Breast epithelium (tissue), 4 donors: ENCODE results near the gene CAMK2A. TPM values are rescaled to one million over a fixed set of nuclear protein-coding genes. Genes with fewer than 3 reads are reported as not detected.
A peak's percentile ranks its signal among the peaks of the same experiment; 100 is the strongest.

Experiments used
- DNase-seq, 2 donors: peaks; one replicate each; pipeline ENCODE4 v3.0.0-alpha.2; 2019; ENCODE audit warnings: low spot score in 2 of 2
- H3K27ac ChIP-seq, 2 donors: fragments of 200-600 bp; sonication (generic) in 1 of 2; one replicate each; pipeline ENCODE4 v1.5.1; 2016 to 2019; ENCODE audit warnings: mild to moderate bottlenecking in 1 of 2
- H3K27me3 ChIP-seq, 2 donors: fragments of 200-600 bp; sonication (generic) in 1 of 2; one replicate each; pipeline versions ENCODE4 v1.5.1 to v1.6.0; 2017 to 2019; ENCODE audit warnings: control low read depth in 1 of 2, mild to moderate bottlenecking in 1 of 2
- H3K36me3 ChIP-seq: fragments of 200-600 bp; one replicate; pipeline ENCODE4 v1.5.1; 2019
- H3K4me1 ChIP-seq, 2 donors: fragments of 200-600 bp; sonication (generic); one replicate each; pipeline ENCODE4 v1.5.1; 2016 to 2019; ENCODE audit warnings: control low read depth in 1 of 2
- H3K4me3 ChIP-seq, 3 donors: fragments of 200-600 bp; sonication (generic); 1 replicate in 2 of 3; 2 replicates in 1 of 3; pipeline ENCODE4 v1.5.1; 2016 to 2019; ENCODE audit warnings: mild to moderate bottlenecking in 3 of 3, moderate library complexity in 2 of 3
- H3K9me3 ChIP-seq, 2 donors: fragments of 200-600 bp; sonication (generic) in 1 of 2; one replicate each; pipeline ENCODE4 v1.5.1; 2016 to 2019; ENCODE audit warnings: control low read depth in 1 of 2
- CTCF ChIP-seq, 3 donors: fragments of 450-650 bp; IDR thresholded peaks; one replicate each; pipeline ENCODE4 v1.5.1; 2016 to 2017; ENCODE audit warnings: antibody characterized with exemption in 3 of 3, mild to moderate bottlenecking in 3 of 3, moderate library complexity in 3 of 3
- POLR2A ChIP-seq: fragments of 450-650 bp; IDR thresholded peaks from one replicate; pipeline ENCODE4 v1.6.1; 2016; ENCODE audit warnings: antibody characterized with exemption, mild to moderate bottlenecking, moderate library complexity
- POLR2AphosphoS5 ChIP-seq, 3 donors: sonication (generic); formaldehyde crosslinking; IDR thresholded peaks; one replicate each; pipeline ENCODE4 v1.6.1; 2017; ENCODE audit warnings: antibody characterized with exemption in 3 of 3
- intact Hi-C: fragments of 100-400 bp; cut with DNase I; formaldehyde crosslinking; loops from one replicate; pipeline ENCODE4 v1.15.1; 2023; ENCODE audit warnings: low total_unique reads
- total RNA-seq, 3 donors: library from RNA; depleted of rRNA; stranded (reverse); fragments of >200 nt; gene quantifications; one replicate each; pipeline ENCODE4 v1.1.0, GENCODE V29; 2016

Gene CAMK2A
- total RNA-seq, 3 donors from 2014 or later, result under 0.01 TPM; not detected in 2

- Histone ChIP-seq H3K9me3 (no peaks in the 10 kb centered on the region), H3K27me3 (no peaks in the 10 kb centered on the region), H3K36me3 (no peaks in the 10 kb centered on the region), H3K4me3 (no peak overlapping the region), H3K27ac (no peak overlapping the region), H3K4me1 (no peaks in the 10 kb centered on the region)
- intact Hi-C loops, result loop anchor here (10.0 kb wide), 1 partner anchor 54 kb away; the partner anchor contains the start of gene CDX1
- DNase-seq, result no peak
- TF ChIP-seq POLR2A, result no peak
- no peak for TF ChIP-seq CTCF (IDR thresholded peaks at IDR 0.05)
- TF ChIP-seq POLR2AphosphoS5 (IDR thresholded peaks at IDR 0.05), result no peak
Measured at GRCh38 chr5:150218693-150219035, 70.9 kb downstream of the CAMK2A start.

GRCh38 chr5:150217873-150218692, 71.5 kb downstream of the CAMK2A start:
- H3K36me3 ChIP-seq, result no peaks in the 10 kb centered on the region
- H3K4me3 ChIP-seq, result no peak overlapping the region
- no peaks in the 10 kb centered on the region for H3K9me3 ChIP-seq
- TF ChIP-seq CTCF (IDR thresholded peaks at IDR 0.05) (peak; percentile 77 to 95 (median 94)), POLR2A (no peak)
- intact Hi-C loops, result loop anchor here (10.0 kb wide), 1 partner anchor 53 kb away; the partner anchor contains the start of gene CDX1
- DNase-seq, result peak; percentile 66 to 80
- H3K4me1 ChIP-seq, result no peaks in the 10 kb centered on the region
- H3K27me3 ChIP-seq, result no peaks in the 10 kb centered on the region
- no peak overlapping the region for H3K27ac ChIP-seq

GRCh38 chr5:150217038-150217437, 72.5 kb downstream of the CAMK2A start:
- Histone ChIP-seq H3K27me3 (no peaks in the 10 kb centered on the region), H3K36me3 (no peaks in the 10 kb centered on the region), H3K27ac (no peak overlapping the region), H3K9me3 (no peaks in the 10 kb centered on the region), H3K4me3 (no peak overlapping the region), H3K4me1 (no peaks in the 10 kb centered on the region)
- no peak for DNase-seq
- intact Hi-C loops, result loop anchor here (10.0 kb wide), 1 partner anchor 52 kb away; the partner anchor contains the start of gene CDX1
- TF ChIP-seq CTCF (IDR thresholded peaks at IDR 0.05) (no peak), POLR2A (no peak), POLR2AphosphoS5 (IDR thresholded peaks at IDR 0.05) (no peak)

- Histone ChIP-seq H3K27ac (peak overlapping the region in 1 of 2 donors; percentile 32), H3K4me3 (no peak overlapping the region), H3K9me3 (no peaks in the 10 kb centered on the region), H3K4me1 (no peaks in the 10 kb centered on the region), H3K36me3 (no peaks in the 10 kb centered on the region), H3K27me3 (no peaks in the 10 kb centered on the region)
- TF ChIP-seq POLR2A (no peak), POLR2AphosphoS5 (IDR thresholded peaks at IDR 0.05) (no peak), CTCF (IDR thresholded peaks at IDR 0.05) (no peak)
- no peak for DNase-seq
- intact Hi-C loops, result loop anchor here (10.0 kb wide), 1 partner anchor 51 kb away; the partner anchor contains the start of gene CDX1
Measured at GRCh38 chr5:150215979-150216944, 73.3 kb downstream of the CAMK2A start.
